Left forelimb (tissue), 1 donor: ENCODE results near the gene DAPP1.
"Not testable (repeated sequence)": the region's sequence is repeated elsewhere in the genome, so short reads cannot be mapped to it uniquely, and the experiment has no call there.

ENCODE experiments used
- DNase-seq: peaks from one replicate; pipeline ENCODE4 v3.0.0-alpha.2; 2018; ENCODE audit warnings: low spot score

DAPP1 gene

GRCh38 chr4:99816545-99817308, at the start of gene DAPP1:
TSS of gene DAPP1 (plus strand) at chr4:99816827. CDS start at chr4:99816914, 87 bp downstream.
- DNase-seq: no peak

GRCh38 chr4:99770842-99771241, 45.8 kb upstream of the DAPP1 start:
- DNase-seq: not testable (repeated sequence)

GRCh38 chr4:99783940-99784339, 32.7 kb upstream of the DAPP1 start:
- no peak for DNase-seq

- DNase-seq: no peak
These were observed 31.8 kb upstream of the DAPP1 start for GRCh38 chr4:99784842-99785241.

- DNase-seq: no peak
These were observed 25.6 kb upstream of the DAPP1 start for GRCh38 chr4:99790796-99791617.

GRCh38 chr4:99800332-99801004, 16.2 kb upstream of the DAPP1 start:
- no peak for DNase-seq

- no peak for DNase-seq
These were observed 15.5 kb upstream of the DAPP1 start for GRCh38 chr4:99801005-99801699.

- no peak for DNase-seq
These were observed 13.0 kb upstream of the DAPP1 start for GRCh38 chr4:99803566-99804101.

- DNase-seq: no peak
These were observed 10.1 kb upstream of the DAPP1 start for GRCh38 chr4:99806545-99806944.

- no peak for DNase-seq
These were observed 9.0 kb upstream of the DAPP1 start for GRCh38 chr4:99807666-99808065.

- DNase-seq: no peak
These were observed 8.3 kb upstream of the DAPP1 start for GRCh38 chr4:99808260-99808857.

GRCh38 chr4:99809326-99809725, 7.3 kb upstream of the DAPP1 start:
- DNase-seq: no peak

- DNase-seq: no peak
These were observed 6.1 kb upstream of the DAPP1 start for GRCh38 chr4:99810536-99810935.

- no peak for DNase-seq
These were observed 5.5 kb upstream of the DAPP1 start for GRCh38 chr4:99811117-99811516.

GRCh38 chr4:99811850-99812249, 4.8 kb upstream of the DAPP1 start:
- DNase-seq: no peak

- DNase-seq: no peak
These were observed 1.0 kb upstream of the DAPP1 start for GRCh38 chr4:99815597-99816011.

- no peak for DNase-seq
These were observed 773 bp downstream of the DAPP1 start for GRCh38 chr4:99817309-99817890.

- DNase-seq: no peak
These were observed 2.0 kb downstream of the DAPP1 start for GRCh38 chr4:99818661-99819060.

GRCh38 chr4:99821918-99822503, 5.4 kb downstream of the DAPP1 start:
- no peak for DNase-seq

GRCh38 chr4:99822734-99823133, 6.1 kb downstream of the DAPP1 start:
- DNase-seq: no peak
